Neutrophil (primary cell): ENCODE measurements around the gene SKIC8.

Experiments used
- H3K27ac ChIP-seq: fragments of 200-600 bp; sonication (generic); 2 replicates; pipeline ENCODE4 v1.5.1; 2016; ENCODE audit warnings: mild to moderate bottlenecking, moderate library complexity
- H3K27me3 ChIP-seq: fragments of 200-600 bp; sonication (generic); 2 replicates; pipeline ENCODE4 v1.6.0; 2016; ENCODE audit warnings: mild to moderate bottlenecking
- H3K36me3 ChIP-seq: fragments of 200-600 bp; sonication (generic); 2 replicates; pipeline ENCODE4 v1.5.1; 2017
- H3K4me1 ChIP-seq, 2 experiments: fragments of 200-600 bp in 1 of 2; sonication (generic) in 1 of 2; 1 replicate in 1 of 2; 2 replicates in 1 of 2; pipeline versions ENCODE4 v1.5.1 to v1.6.1; 2013 to 2016; ENCODE audit warnings: low read depth in 1 of 2, low read length in 1 of 2, mild to moderate bottlenecking in 1 of 2, moderate library complexity in 1 of 2; ENCODE audit not compliant: control insufficient read depth in 1 of 2, insufficient read depth in 1 of 2
- H3K4me3 ChIP-seq, 2 experiments: fragments of 200-600 bp in 1 of 2; sonication (generic) in 1 of 2; 1 replicate in 1 of 2; 2 replicates in 1 of 2; pipeline ENCODE4 v1.5.1; 2013 to 2016; ENCODE audit warnings: low read depth in 1 of 2, low read length in 1 of 2, mild to moderate bottlenecking in 1 of 2, moderate library complexity in 1 of 2
- H3K9me3 ChIP-seq: fragments of 200-600 bp; sonication (generic); 2 replicates; pipeline ENCODE4 v1.5.1; 2016
- CTCF ChIP-seq: fragments of 200-600 bp; sonication (generic); IDR thresholded peaks from 2 replicates; pipeline ENCODE4 v1.5.1; 2016; ENCODE audit warnings: antibody characterized with exemption

SKIC8 gene

GRCh38 chr15:78259232-78259631 lies 40.2 kb downstream of the SKIC8 start:
- Histone ChIP-seq H3K4me1 (no peaks in the 10 kb centered on the region), H3K4me3 (no peak overlapping the region), H3K9me3 (no peaks in the 10 kb centered on the region), H3K27me3 (peaks cover 3% of the 10 kb centered on the region), H3K36me3 (no peaks in the 10 kb centered on the region), H3K27ac (no peak overlapping the region)
- no peak for TF ChIP-seq CTCF

DNA sequence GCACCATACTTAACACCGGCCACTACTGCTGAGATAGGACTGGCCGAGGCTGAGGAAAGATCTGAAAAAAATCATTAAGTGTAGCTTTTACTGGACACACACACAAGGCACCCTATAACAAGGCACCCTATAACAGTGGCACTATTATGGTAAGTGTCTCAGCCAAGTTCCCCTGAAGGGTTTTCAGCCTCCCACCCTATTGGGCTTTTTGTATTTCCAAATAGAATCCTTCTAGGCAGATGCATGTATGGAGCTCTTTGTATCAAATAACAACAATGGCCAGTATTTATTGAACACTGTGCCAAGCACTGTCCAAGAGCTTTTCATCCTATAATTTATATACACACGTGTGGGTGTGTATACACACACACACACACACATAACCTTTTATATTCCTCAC lies 41.7 kb downstream of the SKIC8 start:
- Histone ChIP-seq H3K9me3 (no peaks in the 10 kb centered on the region), H3K27me3 (no peaks in the 10 kb centered on the region), H3K4me3 (no peak overlapping the region), H3K4me1 (no peaks in the 10 kb centered on the region), H3K36me3 (no peaks in the 10 kb centered on the region), H3K27ac (no peak overlapping the region)
- no peak for TF ChIP-seq CTCF

GRCh38 chr15:78256044-78256437 lies 43.4 kb downstream of the SKIC8 start:
- Histone ChIP-seq H3K9me3 (no peaks in the 10 kb centered on the region), H3K4me1 (no peaks in the 10 kb centered on the region), H3K27me3 (no peaks in the 10 kb centered on the region), H3K4me3 (no peak overlapping the region), H3K27ac (no peak overlapping the region), H3K36me3 (no peaks in the 10 kb centered on the region)
- no peak for TF ChIP-seq CTCF

DNA sequence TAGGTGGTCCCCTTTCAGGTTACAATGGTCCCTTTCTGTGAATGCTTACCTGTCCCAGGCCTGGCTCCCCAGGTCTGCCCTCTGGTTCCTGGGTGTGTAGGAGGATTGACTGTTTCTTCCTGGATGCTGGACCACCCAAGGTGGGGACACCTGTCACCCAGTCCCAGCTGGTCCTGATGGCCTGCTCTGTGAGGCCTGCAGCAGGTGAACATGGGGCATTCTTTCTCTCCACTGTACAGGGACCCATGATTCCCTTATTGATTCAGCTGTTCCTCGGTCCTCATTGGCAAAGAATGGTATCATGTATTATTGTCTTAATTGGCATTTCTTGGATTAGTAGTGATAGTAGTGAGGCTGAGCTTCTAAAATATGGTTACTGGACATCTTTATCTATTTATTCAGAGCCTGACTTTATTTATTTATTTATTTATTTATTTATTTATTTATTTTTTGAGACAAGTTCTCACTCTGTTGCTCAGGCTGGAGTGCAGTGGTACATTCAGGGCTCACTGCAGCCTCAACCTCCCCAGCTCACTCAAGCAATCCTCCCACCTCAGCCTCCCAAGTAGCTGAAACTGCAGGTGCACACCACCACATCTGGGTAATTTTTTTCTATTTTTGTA lies 43.9 kb downstream of the SKIC8 start:
- no peak overlapping the region for H3K27ac ChIP-seq
- H3K4me1 ChIP-seq, result no peaks in the 10 kb centered on the region
- H3K9me3 ChIP-seq, result no peaks in the 10 kb centered on the region
- TF ChIP-seq CTCF, result no peak
- no peaks in the 10 kb centered on the region for H3K27me3 ChIP-seq
- no peak overlapping the region for H3K4me3 ChIP-seq
- no peaks in the 10 kb centered on the region for H3K36me3 ChIP-seq

- Histone ChIP-seq H3K27ac (no peak overlapping the region), H3K4me1 (no peaks in the 10 kb centered on the region), H3K27me3 (no peaks in the 10 kb centered on the region), H3K36me3 (no peaks in the 10 kb centered on the region), H3K4me3 (no peak overlapping the region), H3K9me3 (no peaks in the 10 kb centered on the region)
- TF ChIP-seq CTCF, result no peak
These were observed 48.3 kb downstream of the SKIC8 start for GRCh38 chr15:78251136-78251535.

GRCh38 chr15:78249131-78249530 lies 50.3 kb downstream of the SKIC8 start:
- H3K4me1 ChIP-seq, result no peaks in the 10 kb centered on the region
- H3K27ac ChIP-seq, result no peak overlapping the region
- no peaks in the 10 kb centered on the region for H3K9me3 ChIP-seq
- H3K27me3 ChIP-seq, result no peaks in the 10 kb centered on the region
- TF ChIP-seq CTCF, result no peak
- no peaks in the 10 kb centered on the region for H3K36me3 ChIP-seq
- H3K4me3 ChIP-seq, result no peak overlapping the region
